Astrocyte (in vitro differentiated cells and primary cell): Measurements from ENCODE around the gene GNB1. TPM values are rescaled to one million over a fixed set of nuclear protein-coding genes. Genes with fewer than 3 reads are reported as not detected.

ENCODE experiments used
- DNase-seq: peaks from one replicate; pipeline ENCODE4 v3.0.0-alpha.2; 2010; ENCODE audit warnings: low read depth
- FAIRE-seq: peaks from 2 replicates; lab custom pipeline; 2011; peaks lifted over from hg19 to GRCh38; lab: Jason Lieb, UNC
- H2AFZ ChIP-seq: 2 replicates; pipeline ENCODE4 v1.6.0; 2012; ENCODE audit warnings: low read depth, low read length, inconsistent platforms
- H3K27ac ChIP-seq: 2 replicates; pipeline ENCODE4 v1.5.1; 2011; ENCODE audit warnings: low read depth, low read length, inconsistent platforms
- H3K27me3 ChIP-seq: 2 replicates; pipeline ENCODE4 v1.6.0; 2011; ENCODE audit warnings: low read length, inconsistent platforms; ENCODE audit not compliant: insufficient read depth
- H3K36me3 ChIP-seq: 2 replicates; pipeline ENCODE4 v1.5.1; 2011; ENCODE audit warnings: low read length, inconsistent platforms; ENCODE audit not compliant: insufficient read depth
- H3K4me1 ChIP-seq: 2 replicates; pipeline ENCODE4 v1.5.1; 2011; ENCODE audit warnings: low read length, inconsistent platforms; ENCODE audit not compliant: insufficient read depth
- H3K4me2 ChIP-seq: 2 replicates; pipeline ENCODE4 v1.6.0; 2012; ENCODE audit warnings: low read length, inconsistent platforms
- H3K4me3 ChIP-seq: 2 replicates; pipeline ENCODE4 v1.5.1; 2011; ENCODE audit warnings: low read depth, mild to moderate bottlenecking, low read length, inconsistent platforms; ENCODE audit not compliant: insufficient read depth
- H3K79me2 ChIP-seq: 2 replicates; pipeline ENCODE4 v1.6.0; 2012; ENCODE audit warnings: mild to moderate bottlenecking, low read length, inconsistent platforms; ENCODE audit not compliant: insufficient read depth
- H3K9ac ChIP-seq: 2 replicates; pipeline ENCODE4 v1.6.0; 2012; ENCODE audit warnings: mild to moderate bottlenecking, low read length, inconsistent platforms
- H3K9me3 ChIP-seq: 2 replicates; pipeline ENCODE4 v1.5.1; 2012; ENCODE audit warnings: low read depth, mild to moderate bottlenecking, low read length, inconsistent platforms; ENCODE audit not compliant: insufficient read depth
- H4K20me1 ChIP-seq: 2 replicates; pipeline ENCODE4 v1.6.0; 2012; ENCODE audit warnings: low read length, inconsistent platforms; ENCODE audit not compliant: insufficient read depth
- H3K27ac Mint-ChIP-seq: one replicate; pipeline ENCODE4 v1.8.0; 2021; ENCODE audit warnings: mild to moderate bottlenecking, mixed read lengths; ENCODE audit not compliant: unreplicated experiment
- H3K27me3 Mint-ChIP-seq: one replicate; pipeline ENCODE4 v1.8.0; 2021; ENCODE audit warnings: low read depth, mixed read lengths; ENCODE audit not compliant: unreplicated experiment
- H3K36me3 Mint-ChIP-seq: one replicate; pipeline ENCODE4 v1.8.0; 2021; ENCODE audit warnings: low read depth, mixed read lengths; ENCODE audit not compliant: unreplicated experiment
- H3K4me1 Mint-ChIP-seq: one replicate; pipeline ENCODE4 v1.8.0; 2021; ENCODE audit warnings: low read depth, mixed read lengths; ENCODE audit not compliant: unreplicated experiment
- H3K4me3 Mint-ChIP-seq: one replicate; pipeline ENCODE4 v1.8.0; 2021; ENCODE audit warnings: mild to moderate bottlenecking, moderate library complexity, mixed read lengths; ENCODE audit not compliant: unreplicated experiment
- H3K9me3 Mint-ChIP-seq: one replicate; pipeline ENCODE4 v1.8.0; 2021; ENCODE audit warnings: mild to moderate bottlenecking, mixed read lengths; ENCODE audit not compliant: unreplicated experiment
- CTCF ChIP-seq: IDR thresholded peaks from 2 replicates; pipeline ENCODE4 v1.5.1; 2011; ENCODE audit warnings: low read depth, mild to moderate bottlenecking, inconsistent platforms, low read length, moderate library complexity; ENCODE audit not compliant: insufficient read depth
- EZH2 ChIP-seq: IDR thresholded peaks from 2 replicates; pipeline ENCODE4 v1.6.1; 2012; ENCODE audit warnings: mild to moderate bottlenecking, low read length, inconsistent platforms; ENCODE audit not compliant: insufficient read depth
- total RNA-seq: library from RNA; stranded (reverse); gene quantifications from 2 replicates; pipeline ENCODE4 v1.2.1, GENCODE V29; 2021

GNB1 gene
- total RNA-seq, 1 donor from 2014 or later, result 602 TPM

DNA sequence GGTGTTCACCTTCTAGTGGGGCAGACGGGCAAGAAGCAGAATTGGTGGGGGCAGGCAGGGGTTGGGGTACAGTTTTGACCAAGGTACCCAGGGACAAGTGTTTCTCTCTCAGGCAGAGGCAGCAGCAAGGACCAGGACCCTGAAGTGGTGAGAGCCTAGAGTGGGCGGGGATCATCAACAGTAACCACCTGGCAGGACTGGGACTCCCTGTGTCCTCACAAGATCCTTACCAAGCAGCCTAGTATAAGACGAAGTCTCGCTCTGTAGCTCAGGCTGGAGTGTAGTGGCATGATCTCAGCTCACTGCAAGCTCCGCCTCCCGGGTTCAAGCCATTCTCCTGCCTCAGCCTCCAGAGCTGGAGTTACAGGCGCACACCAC lies 109.4 kb downstream of the GNB1 start:
- peaks cover 62% of the 10 kb centered on the region for H4K20me1 ChIP-seq
- DNase-seq (no peak), FAIRE-seq (no peak)
- peaks cover 22% of the 10 kb centered on the region for H3K79me2 ChIP-seq
- H3K4me1 ChIP-seq, result peaks cover 46% of the 10 kb centered on the region
- no peaks in the 10 kb centered on the region for H3K27me3 ChIP-seq
- no peak overlapping the region for H3K9ac ChIP-seq
- Mint-ChIP-seq H3K4me3 (no peak overlapping the region), H3K36me3 (peaks cover 6% of the 10 kb centered on the region), H3K9me3 (no peaks in the 10 kb centered on the region), H3K27me3 (no peaks in the 10 kb centered on the region), H3K27ac (peak overlapping the region; percentile 86), H3K4me1 (peaks cover 23% of the 10 kb centered on the region)
- peaks cover 9% of the 10 kb centered on the region for H3K36me3 ChIP-seq
- no peak overlapping the region for H3K27ac ChIP-seq
- no peak overlapping the region for H2AFZ ChIP-seq
- TF ChIP-seq EZH2 (no peak), CTCF (no peak)
- H3K9me3 ChIP-seq, result no peaks in the 10 kb centered on the region
- H3K4me3 ChIP-seq, result no peak overlapping the region
- H3K4me2 ChIP-seq, result no peak overlapping the region

DNA sequence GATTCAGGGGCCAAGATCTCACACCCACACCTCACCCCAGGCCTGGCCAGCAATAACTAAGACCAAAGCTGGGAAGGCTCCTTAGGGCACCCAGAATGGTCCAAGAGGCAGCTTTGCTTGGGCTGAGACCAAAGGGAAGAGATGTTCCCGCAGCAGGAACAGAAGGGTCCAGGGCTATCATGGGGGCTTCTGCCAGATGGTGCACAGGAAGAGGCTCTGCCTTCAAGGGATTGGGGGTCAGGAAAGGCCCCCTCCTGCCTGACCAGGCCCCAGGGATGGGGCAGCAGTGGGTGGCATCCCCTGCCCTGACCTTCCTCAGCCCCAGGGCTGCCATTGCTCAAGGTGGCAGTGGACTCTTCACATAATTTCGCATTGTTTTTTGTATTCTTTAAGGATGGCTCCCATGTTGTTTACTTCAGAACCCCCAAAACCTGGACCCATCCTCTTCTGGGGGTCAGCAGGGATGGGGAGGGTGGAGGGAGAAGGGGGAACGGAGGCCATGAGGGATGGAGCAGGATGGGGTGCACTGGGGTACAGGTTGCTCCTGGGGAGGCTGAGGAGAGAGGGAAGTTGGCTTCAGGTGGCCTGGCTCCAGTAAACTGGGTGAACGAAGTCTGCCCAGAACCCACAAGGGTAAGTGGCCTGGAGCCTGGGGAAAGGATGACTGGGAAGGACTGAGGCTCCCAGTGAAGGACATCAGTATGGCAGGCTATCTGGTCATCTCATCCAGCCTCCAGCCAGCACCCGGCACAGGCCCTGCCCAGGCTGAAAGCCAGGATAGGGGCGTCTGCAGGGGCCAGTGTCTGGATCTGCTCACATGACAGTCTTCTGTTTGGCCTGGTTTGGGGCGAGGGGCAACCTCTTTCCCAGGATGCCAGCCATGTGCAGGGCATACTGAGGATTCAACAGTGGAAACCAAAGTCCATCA lies 110.0 kb downstream of the GNB1 start:
- Mint-ChIP-seq H3K4me1 (peaks cover 27% of the 10 kb centered on the region), H3K36me3 (peaks cover 3% of the 10 kb centered on the region), H3K27me3 (no peaks in the 10 kb centered on the region), H3K27ac (peak overlapping the region; percentile 86), H3K9me3 (no peaks in the 10 kb centered on the region), H3K4me3 (peak overlapping the region; percentile 83)
- H3K9me3 ChIP-seq, result no peaks in the 10 kb centered on the region
- H3K36me3 ChIP-seq, result peaks cover 2% of the 10 kb centered on the region
- H3K4me1 ChIP-seq, result peaks cover 46% of the 10 kb centered on the region
- H4K20me1 ChIP-seq, result peaks cover 63% of the 10 kb centered on the region
- DNase-seq (no peak), FAIRE-seq (no peak)
- H3K4me3 ChIP-seq, result no peak overlapping the region
- no peak overlapping the region for H3K9ac ChIP-seq
- H2AFZ ChIP-seq, result no peak overlapping the region
- H3K27ac ChIP-seq, result no peak overlapping the region
- TF ChIP-seq CTCF, result no peak
- no peak for TF ChIP-seq EZH2
- H3K27me3 ChIP-seq, result no peaks in the 10 kb centered on the region
- H3K4me2 ChIP-seq, result peak overlapping the region; percentile 26
- peaks cover 25% of the 10 kb centered on the region for H3K79me2 ChIP-seq
